Measurements from ENCODE around the gene HELZ. TPM values are rescaled to one million over a fixed set of nuclear protein-coding genes. Genes with fewer than 3 reads are reported as not detected.

Gene HELZ, protein sequence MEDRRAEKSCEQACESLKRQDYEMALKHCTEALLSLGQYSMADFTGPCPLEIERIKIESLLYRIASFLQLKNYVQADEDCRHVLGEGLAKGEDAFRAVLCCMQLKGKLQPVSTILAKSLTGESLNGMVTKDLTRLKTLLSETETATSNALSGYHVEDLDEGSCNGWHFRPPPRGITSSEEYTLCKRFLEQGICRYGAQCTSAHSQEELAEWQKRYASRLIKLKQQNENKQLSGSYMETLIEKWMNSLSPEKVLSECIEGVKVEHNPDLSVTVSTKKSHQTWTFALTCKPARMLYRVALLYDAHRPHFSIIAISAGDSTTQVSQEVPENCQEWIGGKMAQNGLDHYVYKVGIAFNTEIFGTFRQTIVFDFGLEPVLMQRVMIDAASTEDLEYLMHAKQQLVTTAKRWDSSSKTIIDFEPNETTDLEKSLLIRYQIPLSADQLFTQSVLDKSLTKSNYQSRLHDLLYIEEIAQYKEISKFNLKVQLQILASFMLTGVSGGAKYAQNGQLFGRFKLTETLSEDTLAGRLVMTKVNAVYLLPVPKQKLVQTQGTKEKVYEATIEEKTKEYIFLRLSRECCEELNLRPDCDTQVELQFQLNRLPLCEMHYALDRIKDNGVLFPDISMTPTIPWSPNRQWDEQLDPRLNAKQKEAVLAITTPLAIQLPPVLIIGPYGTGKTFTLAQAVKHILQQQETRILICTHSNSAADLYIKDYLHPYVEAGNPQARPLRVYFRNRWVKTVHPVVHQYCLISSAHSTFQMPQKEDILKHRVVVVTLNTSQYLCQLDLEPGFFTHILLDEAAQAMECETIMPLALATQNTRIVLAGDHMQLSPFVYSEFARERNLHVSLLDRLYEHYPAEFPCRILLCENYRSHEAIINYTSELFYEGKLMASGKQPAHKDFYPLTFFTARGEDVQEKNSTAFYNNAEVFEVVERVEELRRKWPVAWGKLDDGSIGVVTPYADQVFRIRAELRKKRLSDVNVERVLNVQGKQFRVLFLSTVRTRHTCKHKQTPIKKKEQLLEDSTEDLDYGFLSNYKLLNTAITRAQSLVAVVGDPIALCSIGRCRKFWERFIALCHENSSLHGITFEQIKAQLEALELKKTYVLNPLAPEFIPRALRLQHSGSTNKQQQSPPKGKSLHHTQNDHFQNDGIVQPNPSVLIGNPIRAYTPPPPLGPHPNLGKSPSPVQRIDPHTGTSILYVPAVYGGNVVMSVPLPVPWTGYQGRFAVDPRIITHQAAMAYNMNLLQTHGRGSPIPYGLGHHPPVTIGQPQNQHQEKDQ (N-terminal part only)
- total RNA-seq, result 39.1 and 41.7 TPM in 2 replicates
- long read RNA-seq, transcript HELZ-202 (14 exons, 1,872 nt), result major isoform, 14 of 42 reads
- long read RNA-seq, partial matches to known transcripts, result 11 of 42 reads
- long read RNA-seq, other reads (novel, unspliced or antisense), result 17 of 42 reads

GRCh38 chr17:67245073-67245693 is at the start of gene HELZ:
TSS of gene HELZ (minus strand) at chr17:67245196. CDS start at chr17:67218804, 26,392 bp downstream.
- H3K27me3 Mint-ChIP-seq (ENCODE audit: low read depth), result peaks cover 10% of the 10 kb centered on the region
- no peaks in the 10 kb centered on the region for H3K36me3 Mint-ChIP-seq (ENCODE audit: low read depth)
- TF ChIP-seq, protein P1, sequence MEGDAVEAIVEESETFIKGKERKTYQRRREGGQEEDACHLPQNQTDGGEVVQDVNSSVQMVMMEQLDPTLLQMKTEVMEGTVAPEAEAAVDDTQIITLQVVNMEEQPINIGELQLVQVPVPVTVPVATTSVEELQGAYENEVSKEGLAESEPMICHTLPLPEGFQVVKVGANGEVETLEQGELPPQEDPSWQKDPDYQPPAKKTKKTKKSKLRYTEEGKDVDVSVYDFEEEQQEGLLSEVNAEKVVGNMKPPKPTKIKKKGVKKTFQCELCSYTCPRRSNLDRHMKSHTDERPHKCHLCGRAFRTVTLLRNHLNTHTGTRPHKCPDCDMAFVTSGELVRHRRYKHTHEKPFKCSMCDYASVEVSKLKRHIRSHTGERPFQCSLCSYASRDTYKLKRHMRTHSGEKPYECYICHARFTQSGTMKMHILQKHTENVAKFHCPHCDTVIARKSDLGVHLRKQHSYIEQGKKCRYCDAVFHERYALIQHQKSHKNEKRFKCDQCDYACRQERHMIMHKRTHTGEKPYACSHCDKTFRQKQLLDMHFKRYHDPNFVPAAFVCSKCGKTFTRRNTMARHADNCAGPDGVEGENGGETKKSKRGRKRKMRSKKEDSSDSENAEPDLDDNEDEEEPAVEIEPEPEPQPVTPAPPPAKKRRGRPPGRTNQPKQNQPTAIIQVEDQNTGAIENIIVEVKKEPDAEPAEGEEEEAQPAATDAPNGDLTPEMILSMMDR (conservative IDR thresholded peaks at IDR 0.05), result no peak
- peak within 1 kb of the TSS; percentile 75 for H3K27ac Mint-ChIP-seq (ENCODE audit: unreplicated experiment)
- peak; percentile 50 for DNase-seq (ENCODE audit: low read depth, low spot score)
- H3K9me3 Mint-ChIP-seq, result no peaks in the 10 kb centered on the region
- H3K4me1 Mint-ChIP-seq, result peaks cover 22% of the 10 kb centered on the region
- H3K4me3 Mint-ChIP-seq, result peak within 1 kb of the TSS; percentile 97

- TF ChIP-seq, protein P1 (conservative IDR thresholded peaks at IDR 0.05), result peak; percentile 66
- H3K36me3 Mint-ChIP-seq (ENCODE audit: low read depth), result no peaks in the 10 kb centered on the region
- H3K4me1 Mint-ChIP-seq, result peaks cover 15% of the 10 kb centered on the region
- DNase-seq (ENCODE audit: low read depth, low spot score), result peak; percentile 30
- H3K9me3 Mint-ChIP-seq, result no peaks in the 10 kb centered on the region
- no peaks in the 10 kb centered on the region for H3K27me3 Mint-ChIP-seq (ENCODE audit: low read depth)
- H3K27ac Mint-ChIP-seq (ENCODE audit: unreplicated experiment), result peak overlapping the region; percentile 69
- H3K4me3 Mint-ChIP-seq, result no peak overlapping the region
These were observed 48.5 kb upstream of the HELZ start for GRCh38 chr17:67293251-67294203.

DNA sequence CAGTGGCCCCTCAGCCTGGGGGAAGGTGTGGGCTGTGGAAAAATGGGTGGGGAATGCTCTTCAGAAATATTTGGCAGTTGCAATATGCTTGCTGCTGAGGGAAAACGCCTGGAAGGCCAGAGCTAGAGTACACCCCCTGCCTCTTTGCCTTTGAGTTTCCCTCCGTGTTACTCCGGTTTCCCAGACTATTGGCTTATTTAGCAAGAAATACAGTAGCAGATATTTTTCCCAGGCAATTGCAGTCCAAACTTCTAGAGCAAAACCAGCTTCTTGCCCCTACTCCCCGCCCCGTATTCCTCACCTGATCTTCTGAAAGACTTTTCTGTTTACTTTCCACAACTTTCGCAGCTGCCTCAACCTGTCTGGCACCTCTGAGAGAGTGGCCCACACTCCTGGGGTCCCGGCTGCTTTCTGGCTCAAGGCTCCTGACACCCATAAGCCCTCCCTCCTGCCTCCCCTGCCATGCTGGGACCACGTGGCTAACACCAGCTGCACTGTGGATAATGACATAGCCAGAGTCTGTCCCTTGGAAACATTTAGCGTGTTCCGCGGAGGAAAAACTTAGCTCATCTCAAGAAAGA is 45.8 kb upstream of the HELZ start:
- no peaks in the 10 kb centered on the region for H3K36me3 Mint-ChIP-seq (ENCODE audit: low read depth)
- no peaks in the 10 kb centered on the region for H3K9me3 Mint-ChIP-seq
- no peaks in the 10 kb centered on the region for H3K27me3 Mint-ChIP-seq (ENCODE audit: low read depth)
- no peak for DNase-seq (ENCODE audit: low read depth, low spot score)
- peaks cover 15% of the 10 kb centered on the region for H3K4me1 Mint-ChIP-seq
- peak overlapping the region; percentile 45 for H3K27ac Mint-ChIP-seq (ENCODE audit: unreplicated experiment)
- H3K4me3 Mint-ChIP-seq, result no peak overlapping the region
- TF ChIP-seq, protein P1 (conservative IDR thresholded peaks at IDR 0.05), result no peak

- Mint-ChIP-seq H3K9me3 (no peaks in the 10 kb centered on the region), H3K4me3 (no peak overlapping the region), H3K27ac (ENCODE audit: unreplicated experiment) (no peak overlapping the region), H3K27me3 (ENCODE audit: low read depth) (no peaks in the 10 kb centered on the region), H3K36me3 (ENCODE audit: low read depth) (no peaks in the 10 kb centered on the region), H3K4me1 (peaks cover 15% of the 10 kb centered on the region)
- no peak for DNase-seq (ENCODE audit: low read depth, low spot score)
- TF ChIP-seq, protein P1 (conservative IDR thresholded peaks at IDR 0.05), result no peak
These were observed 45.2 kb upstream of the HELZ start for GRCh38 chr17:67290244-67290643.
